ENCODE data around the gene BIRC7.
"Not testable (repeated sequence)": the region's sequence is repeated elsewhere in the genome, so short reads cannot be mapped to it uniquely, and the experiment has no call there.

BIRC7 gene

DNA sequence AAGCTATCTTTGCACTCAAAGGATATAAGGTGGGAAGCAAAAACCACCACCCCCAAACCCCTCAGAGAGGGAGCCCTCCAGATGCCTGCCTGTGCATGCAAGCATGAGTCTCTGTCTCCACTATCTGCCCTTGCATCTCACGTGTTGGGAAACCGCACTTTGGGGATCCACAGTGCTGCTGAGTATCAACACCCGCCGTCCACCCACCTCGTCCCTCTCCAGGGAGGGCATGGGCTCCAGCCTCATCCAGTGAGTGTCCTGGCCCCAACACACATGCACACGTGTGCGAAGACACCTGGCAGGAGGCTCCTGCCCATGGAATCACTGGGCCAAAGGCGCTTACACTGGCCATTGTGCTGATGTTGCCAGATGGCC lies 16.3 kb upstream of the BIRC7 start:
- Histone ChIP-seq H3K4me2 (ENCODE audit: low read length) (no peak overlapping the region), H3K9me3 (ENCODE audit: low read length) (no peaks in the 10 kb centered on the region), H3K36me3 (ENCODE audit: insufficient read depth, low read length) (peaks cover 5% of the 10 kb centered on the region; the same call in 1 of the 2 replicates), H3K79me2 (ENCODE audit: insufficient read depth, low read length) (peaks cover 12% of the 10 kb centered on the region), H4K20me1 (ENCODE audit: insufficient read depth, low read length) (no peaks in the 10 kb centered on the region), H2AFZ (ENCODE audit: low read length) (no peak overlapping the region), H3K9me2 (ENCODE audit: low read depth, low read length) (no peaks in the 10 kb centered on the region), H3K9ac (ENCODE audit: low read length) (no peak overlapping the region), H3F3A (ENCODE audit: insufficient read depth, low read length) (no peaks in the 10 kb centered on the region), H3K27ac (ENCODE audit: low read depth, low read length, poor library complexity, severe bottlenecking) (no peak overlapping the region), H3K4me1 (ENCODE audit: insufficient read depth, low read length, severe bottlenecking) (peaks cover 18% of the 10 kb centered on the region), H3K27me3 (ENCODE audit: insufficient read depth, low read length) (no peaks in the 10 kb centered on the region), H3K4me3 (ENCODE audit: low read depth, low read length, poor library complexity, severe bottlenecking) (no peak overlapping the region)
- TF ChIP-seq EZH2 (IDR thresholded peaks at IDR 0.05; ENCODE audit: borderline replicate concordance, low read length) = no peak
- TF ChIP-seq, protein P1, sequence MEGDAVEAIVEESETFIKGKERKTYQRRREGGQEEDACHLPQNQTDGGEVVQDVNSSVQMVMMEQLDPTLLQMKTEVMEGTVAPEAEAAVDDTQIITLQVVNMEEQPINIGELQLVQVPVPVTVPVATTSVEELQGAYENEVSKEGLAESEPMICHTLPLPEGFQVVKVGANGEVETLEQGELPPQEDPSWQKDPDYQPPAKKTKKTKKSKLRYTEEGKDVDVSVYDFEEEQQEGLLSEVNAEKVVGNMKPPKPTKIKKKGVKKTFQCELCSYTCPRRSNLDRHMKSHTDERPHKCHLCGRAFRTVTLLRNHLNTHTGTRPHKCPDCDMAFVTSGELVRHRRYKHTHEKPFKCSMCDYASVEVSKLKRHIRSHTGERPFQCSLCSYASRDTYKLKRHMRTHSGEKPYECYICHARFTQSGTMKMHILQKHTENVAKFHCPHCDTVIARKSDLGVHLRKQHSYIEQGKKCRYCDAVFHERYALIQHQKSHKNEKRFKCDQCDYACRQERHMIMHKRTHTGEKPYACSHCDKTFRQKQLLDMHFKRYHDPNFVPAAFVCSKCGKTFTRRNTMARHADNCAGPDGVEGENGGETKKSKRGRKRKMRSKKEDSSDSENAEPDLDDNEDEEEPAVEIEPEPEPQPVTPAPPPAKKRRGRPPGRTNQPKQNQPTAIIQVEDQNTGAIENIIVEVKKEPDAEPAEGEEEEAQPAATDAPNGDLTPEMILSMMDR (IDR thresholded peaks at IDR 0.05; ENCODE audit: low read length) = no peak

GRCh38 chr20:63219866-63220521 lies 15.7 kb upstream of the BIRC7 start:
- Histone ChIP-seq H3K36me3 (ENCODE audit: insufficient read depth, low read length) (no peaks in the 10 kb centered on the region), H3K9me2 (ENCODE audit: low read depth, low read length) (no peaks in the 10 kb centered on the region), H3K9me3 (ENCODE audit: low read length) (no peaks in the 10 kb centered on the region), H4K20me1 (ENCODE audit: insufficient read depth, low read length) (no peaks in the 10 kb centered on the region), H3K27me3 (ENCODE audit: insufficient read depth, low read length) (no peaks in the 10 kb centered on the region), H3F3A (ENCODE audit: insufficient read depth, low read length) (no peaks in the 10 kb centered on the region), H3K4me2 (ENCODE audit: low read length) (no peak overlapping the region), H3K4me3 (ENCODE audit: low read depth, low read length, poor library complexity, severe bottlenecking) (no peak overlapping the region), H3K79me2 (ENCODE audit: insufficient read depth, low read length) (peaks cover 6% of the 10 kb centered on the region), H2AFZ (ENCODE audit: low read length) (no peak overlapping the region), H3K9ac (ENCODE audit: low read length) (no peak overlapping the region), H3K4me1 (ENCODE audit: insufficient read depth, low read length, severe bottlenecking) (peaks cover 12% of the 10 kb centered on the region), H3K27ac (ENCODE audit: low read depth, low read length, poor library complexity, severe bottlenecking) (no peak overlapping the region)
- TF ChIP-seq EZH2 (IDR thresholded peaks at IDR 0.05; ENCODE audit: borderline replicate concordance, low read length) = no peak
- TF ChIP-seq, protein P1 (IDR thresholded peaks at IDR 0.05; ENCODE audit: low read length) = no peak

DNA sequence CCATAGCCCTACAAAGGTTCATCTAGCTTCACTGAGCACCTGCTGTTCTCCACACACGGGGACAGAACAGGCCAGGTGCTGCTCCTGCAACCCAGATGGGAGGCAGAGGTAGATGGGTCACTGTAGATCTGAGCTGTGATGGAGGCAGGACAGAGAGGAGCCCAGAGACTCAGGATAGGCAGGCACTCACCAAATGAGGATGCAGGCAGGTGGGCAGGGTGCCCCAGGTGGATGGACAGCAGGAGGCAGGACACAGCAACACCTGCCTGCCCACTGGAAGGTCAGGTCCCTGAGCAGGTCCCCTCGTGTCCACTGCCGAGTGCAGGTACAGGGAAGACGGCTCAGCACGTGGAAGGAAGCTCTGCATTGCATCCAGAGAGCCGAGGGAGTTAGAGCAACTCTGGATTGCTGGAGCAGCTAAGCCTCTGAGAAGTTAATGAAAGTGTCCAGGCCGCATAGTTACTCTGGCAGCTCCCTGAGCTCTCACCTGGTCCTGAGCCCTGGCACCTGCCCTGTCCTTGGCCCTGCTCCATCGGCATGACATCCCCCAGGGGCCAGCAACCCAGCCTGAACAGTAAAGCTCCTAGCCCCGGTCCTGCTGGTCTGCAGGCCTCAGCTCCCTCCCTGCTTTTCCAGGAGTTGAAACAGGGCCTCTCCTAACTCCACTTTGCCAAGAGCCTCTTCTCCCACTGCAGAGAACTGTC lies 14.9 kb upstream of the BIRC7 start:
- Histone ChIP-seq H4K20me1 (ENCODE audit: insufficient read depth, low read length) (no peaks in the 10 kb centered on the region), H3K27me3 (ENCODE audit: insufficient read depth, low read length) (no peaks in the 10 kb centered on the region), H3K4me2 (ENCODE audit: low read length) (no peak overlapping the region), H2AFZ (ENCODE audit: low read length) (no peak overlapping the region), H3K4me3 (ENCODE audit: low read depth, low read length, poor library complexity, severe bottlenecking) (no peak overlapping the region), H3K4me1 (ENCODE audit: insufficient read depth, low read length, severe bottlenecking) (peaks cover 9% of the 10 kb centered on the region), H3K9me2 (ENCODE audit: low read depth, low read length) (no peaks in the 10 kb centered on the region), H3K9me3 (ENCODE audit: low read length) (no peaks in the 10 kb centered on the region), H3K36me3 (ENCODE audit: insufficient read depth, low read length) (no peaks in the 10 kb centered on the region), H3F3A (ENCODE audit: insufficient read depth, low read length) (no peaks in the 10 kb centered on the region), H3K79me2 (ENCODE audit: insufficient read depth, low read length) (no peaks in the 10 kb centered on the region), H3K27ac (ENCODE audit: low read depth, low read length, poor library complexity, severe bottlenecking) (no peak overlapping the region), H3K9ac (ENCODE audit: low read length) (no peak overlapping the region)
- TF ChIP-seq EZH2 (IDR thresholded peaks at IDR 0.05; ENCODE audit: borderline replicate concordance, low read length) = no peak
- TF ChIP-seq, protein P1 (IDR thresholded peaks at IDR 0.05; ENCODE audit: low read length) = no peak

GRCh38 chr20:63221400-63222053 lies 14.2 kb upstream of the BIRC7 start:
- not testable (repeated sequence) for H3K79me2 ChIP-seq (ENCODE audit: insufficient read depth, low read length); H3K4me1 ChIP-seq (ENCODE audit: insufficient read depth, low read length, severe bottlenecking); H3K9me2 ChIP-seq (ENCODE audit: low read depth, low read length); H3K4me2 ChIP-seq (ENCODE audit: low read length); H4K20me1 ChIP-seq (ENCODE audit: insufficient read depth, low read length); H2AFZ ChIP-seq (ENCODE audit: low read length); H3F3A ChIP-seq (ENCODE audit: insufficient read depth, low read length); H3K4me3 ChIP-seq (ENCODE audit: low read depth, low read length, poor library complexity, severe bottlenecking); H3K27me3 ChIP-seq (ENCODE audit: insufficient read depth, low read length); H3K9ac ChIP-seq (ENCODE audit: low read length); H3K27ac ChIP-seq (ENCODE audit: low read depth, low read length, poor library complexity, severe bottlenecking); H3K36me3 ChIP-seq (ENCODE audit: insufficient read depth, low read length); H3K9me3 ChIP-seq (ENCODE audit: low read length)

Measured in OCI-LY1 (cell line).